Measurements from ENCODE around the gene OR10V1.
"Not testable (repeated sequence)": the region's sequence is repeated elsewhere in the genome, so short reads cannot be mapped to it uniquely, and the experiment has no call there.

OR10V1 gene

GRCh38 chr11:59708537-59708936 is 5.1 kb downstream of the OR10V1 start:
- no peak for DNase-seq

DNA sequence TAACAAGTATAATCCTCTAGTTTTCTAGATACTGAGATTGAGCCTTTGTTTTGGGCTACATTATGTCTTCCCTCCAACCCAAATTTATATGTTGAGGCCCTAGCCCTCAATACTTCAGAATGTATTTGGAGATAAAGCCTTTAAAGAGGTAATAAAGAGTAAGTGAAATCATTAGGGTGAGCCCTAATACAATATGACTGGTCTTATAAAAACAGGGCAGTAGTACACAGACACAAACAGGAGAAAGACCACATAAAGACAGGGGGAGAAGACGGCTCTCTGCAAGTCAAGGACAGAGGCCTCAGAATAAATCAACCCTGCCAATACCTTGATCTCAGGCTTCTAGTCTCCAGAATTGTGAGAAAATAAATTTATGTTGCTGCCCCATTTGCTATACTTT is 6.3 kb downstream of the OR10V1 start:
- DNase-seq: no peak

- no peak for DNase-seq
These were observed 6.9 kb downstream of the OR10V1 start for GRCh38 chr11:59706518-59707285.

GRCh38 chr11:59705294-59705693 is 8.4 kb downstream of the OR10V1 start:
- DNase-seq: no peak

DNA sequence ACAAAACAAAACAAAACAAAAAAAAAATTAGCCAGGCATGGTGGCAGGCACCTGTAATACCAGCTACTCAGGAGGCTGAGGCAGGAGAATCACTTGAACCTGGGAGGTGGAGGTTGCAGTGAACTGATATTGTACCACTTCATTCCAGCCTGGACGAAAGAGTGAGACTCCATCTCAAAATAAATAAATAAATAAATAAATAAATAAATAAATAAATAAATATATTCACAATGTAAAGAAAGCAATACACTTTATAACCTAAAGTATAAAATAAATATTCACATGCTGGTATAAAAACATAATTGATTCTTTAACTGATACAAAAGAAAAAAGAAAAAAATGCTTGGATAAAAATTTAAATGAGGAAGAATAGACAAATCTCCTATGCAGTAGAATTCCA is 10.1 kb downstream of the OR10V1 start:
- not testable (repeated sequence) for DNase-seq

- DNase-seq: not testable (repeated sequence)
These were observed 13.5 kb downstream of the OR10V1 start for GRCh38 chr11:59700157-59700556.

- DNase-seq: no peak
These were observed 15.1 kb downstream of the OR10V1 start for GRCh38 chr11:59698506-59698905.

- no peak for DNase-seq
These were observed 20.7 kb downstream of the OR10V1 start for GRCh38 chr11:59692915-59693314.

DNA sequence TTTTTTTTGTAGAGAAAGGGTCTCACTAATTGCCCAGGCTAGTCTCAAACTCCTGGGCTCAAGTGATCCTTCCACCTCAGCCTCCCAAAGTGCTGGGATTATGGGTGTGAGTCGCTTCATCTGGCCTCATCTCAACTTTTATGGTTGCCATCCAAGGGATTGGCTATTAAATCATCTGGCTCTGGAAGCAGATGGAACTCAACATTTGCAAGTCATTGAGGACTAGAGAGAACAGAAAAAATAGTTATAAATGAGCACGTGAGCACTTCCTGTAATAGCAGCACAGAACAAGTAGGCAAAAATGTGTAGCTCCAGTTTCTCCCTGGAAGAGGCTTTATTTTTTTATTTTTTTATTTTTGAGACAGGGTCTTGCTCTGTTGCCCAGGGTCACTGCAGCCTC is 22.5 kb downstream of the OR10V1 start:
- DNase-seq: no peak

DNA sequence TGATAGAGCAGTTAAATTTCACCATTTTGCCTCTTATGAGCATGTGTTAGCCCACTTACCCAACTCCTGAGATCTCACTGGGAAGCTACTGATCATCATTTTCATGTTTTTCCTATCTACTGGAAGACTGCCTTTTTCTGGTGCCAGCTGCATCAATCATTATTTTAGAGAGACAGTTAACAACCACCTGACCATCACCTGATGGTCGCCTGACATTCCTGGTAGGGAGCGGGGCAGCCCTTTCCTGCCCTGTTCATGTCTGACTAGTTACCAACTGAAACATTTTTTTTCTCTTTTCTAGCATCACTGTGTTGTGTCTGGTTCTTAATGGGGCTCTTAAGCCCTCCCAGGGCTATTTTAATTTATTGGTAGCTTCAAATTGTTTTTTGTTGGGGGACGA is 24.6 kb downstream of the OR10V1 start:
- DNase-seq: no peak

GRCh38 chr11:59681260-59681725 is 32.4 kb downstream of the OR10V1 start:
- not testable (repeated sequence) for DNase-seq

- peak; percentile 61 for DNase-seq
These were observed 33.1 kb downstream of the OR10V1 start for GRCh38 chr11:59680287-59681154.

GRCh38 chr11:59679347-59679746 is 34.3 kb downstream of the OR10V1 start:
- no peak for DNase-seq

- DNase-seq: no peak
These were observed 34.9 kb downstream of the OR10V1 start for GRCh38 chr11:59678813-59679165.

DNA sequence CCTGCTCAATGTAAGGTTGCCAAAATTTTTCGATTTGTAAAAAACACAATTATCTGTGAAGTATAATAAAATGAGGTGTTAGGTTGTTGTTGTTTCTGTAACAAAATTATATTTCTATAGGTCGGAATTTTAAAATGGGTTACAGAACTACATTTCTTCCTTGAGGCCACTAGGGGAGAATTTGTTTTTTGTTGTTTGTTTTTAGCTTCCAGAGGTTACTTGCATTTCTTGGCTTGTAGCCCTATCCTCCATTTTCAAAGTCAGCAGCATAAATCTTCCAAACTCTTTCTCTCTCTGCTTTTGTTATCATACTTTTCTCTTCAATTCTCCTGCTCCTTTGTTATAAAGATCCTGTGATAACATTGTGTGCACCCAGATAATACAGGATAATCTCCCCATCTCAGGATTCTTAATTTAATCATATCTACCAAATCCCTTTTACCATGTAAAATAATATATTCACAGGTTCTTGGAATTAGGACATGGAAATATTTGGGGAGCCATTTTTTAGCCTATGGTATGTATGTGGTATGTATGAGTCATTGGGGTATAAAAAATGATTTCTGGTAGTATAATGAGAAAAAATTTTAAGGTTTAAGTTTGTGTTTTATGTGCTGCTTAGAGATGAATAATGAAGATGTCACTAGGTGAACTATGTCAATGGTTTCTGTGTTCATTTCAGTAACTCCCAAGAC is 35.4 kb downstream of the OR10V1 start:
- DNase-seq: no peak

DNA sequence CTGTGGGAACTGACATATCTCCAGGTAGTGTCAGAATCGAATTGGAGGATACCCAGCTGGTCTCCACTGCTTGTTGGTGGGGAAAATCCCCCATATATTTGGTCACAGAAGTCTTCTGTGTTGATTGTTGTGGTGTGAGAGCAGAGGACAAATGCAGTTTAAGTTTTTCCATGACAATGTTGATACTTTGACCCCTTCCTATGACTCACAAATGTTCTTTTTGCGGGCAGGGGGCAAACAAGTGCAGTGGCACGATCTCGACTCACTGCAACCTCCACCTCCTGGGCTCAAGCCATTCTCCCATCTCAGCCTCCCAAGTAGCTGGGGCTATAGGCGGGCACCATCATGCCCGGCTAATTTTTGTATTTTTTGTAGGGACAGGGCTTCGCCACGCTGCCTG is 37.4 kb downstream of the OR10V1 start:
- no peak for DNase-seq

DNA sequence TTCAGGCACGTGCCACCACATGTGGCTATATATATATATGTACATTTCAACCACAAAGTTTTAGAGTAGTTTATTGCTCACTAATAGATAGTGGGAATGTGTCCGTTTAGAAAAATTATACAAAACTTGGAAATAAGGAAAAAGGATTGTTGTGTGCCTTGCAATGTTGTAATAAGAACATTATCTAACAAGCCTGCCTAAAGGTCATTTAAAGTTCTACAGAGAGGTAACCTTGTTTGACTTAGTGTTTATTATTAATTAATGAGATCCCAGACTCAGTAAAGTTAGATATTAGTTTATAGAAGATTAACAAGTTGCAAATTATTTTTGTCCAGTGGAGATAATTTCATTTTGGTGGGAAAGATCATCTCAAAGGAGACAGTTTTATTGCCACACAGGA is 39.4 kb downstream of the OR10V1 start:
- DNase-seq: no peak

GRCh38 chr11:59673291-59673690 is 40.4 kb downstream of the OR10V1 start:
- no peak for DNase-seq

DNA sequence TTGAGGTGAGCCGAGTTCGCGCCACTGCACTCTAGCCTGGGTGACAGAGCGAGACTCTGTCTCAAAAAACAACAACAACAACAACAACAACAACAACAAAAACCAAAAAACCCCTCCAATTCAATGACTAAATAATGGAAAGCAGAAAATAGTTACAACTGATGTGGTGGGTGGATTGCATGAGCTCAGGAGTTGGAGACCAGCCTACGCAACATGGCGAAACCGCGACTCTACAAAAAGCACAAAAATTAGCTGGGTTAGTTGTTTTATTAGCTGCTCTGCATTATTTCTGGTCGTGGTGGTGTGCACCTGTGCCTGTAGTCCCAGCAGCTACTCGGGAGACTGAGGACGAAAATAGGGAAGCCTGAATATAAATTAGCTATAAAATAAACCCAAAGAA is 42.2 kb downstream of the OR10V1 start:
- DNase-seq: no peak

- DNase-seq: no peak
These were observed 44.0 kb downstream of the OR10V1 start for GRCh38 chr11:59669611-59670009.

- peak; percentile 99 for DNase-seq
These were observed 44.6 kb downstream of the OR10V1 start, which contains the start of gene PATL1 for GRCh38 chr11:59668950-59669610. Gene PATL1, minus strand, starts transcription at chr11:59669037. Its CDS starts 142 bp downstream, at chr11:59668895.

- peak; percentile 74 for DNase-seq
These were observed 45.3 kb downstream of the OR10V1 start for GRCh38 chr11:59668188-59668949.
